Measurements from ENCODE around the gene NEFH.

Gene NEFH

GRCh38 chr22:29493636-29494035 is 13.6 kb downstream of the NEFH start:
- TF ChIP-seq CTCF (IDR thresholded peaks at IDR 0.05), result no peak
- no peak overlapping the region for H3K4me3 ChIP-seq
- no peak for DNase-seq (ENCODE audit: low spot score)
- H3K27ac ChIP-seq, result no peak overlapping the region

- H3K27ac ChIP-seq, result no peak overlapping the region
- TF ChIP-seq CTCF (IDR thresholded peaks at IDR 0.05), result no peak
- H3K4me3 ChIP-seq, result no peak overlapping the region
- no peak for DNase-seq (ENCODE audit: low spot score)
These were observed 19.8 kb downstream of the NEFH start for GRCh38 chr22:29499852-29500251.

- Histone ChIP-seq H3K4me3 (no peak overlapping the region), H3K27ac (no peak overlapping the region)
- TF ChIP-seq CTCF (IDR thresholded peaks at IDR 0.05), result no peak
- DNase-seq (ENCODE audit: low spot score), result no peak
These were observed 23.9 kb downstream of the NEFH start for GRCh38 chr22:29503811-29504372.

GRCh38 chr22:29509298-29509697 is 29.3 kb downstream of the NEFH start:
- no peak for TF ChIP-seq CTCF (IDR thresholded peaks at IDR 0.05)
- no peak for DNase-seq (ENCODE audit: low spot score)
- H3K4me3 ChIP-seq, result no peak overlapping the region
- no peak overlapping the region for H3K27ac ChIP-seq

GRCh38 chr22:29509815-29510214 is 29.8 kb downstream of the NEFH start:
- Histone ChIP-seq H3K27ac (no peak overlapping the region), H3K4me3 (no peak overlapping the region)
- no peak for TF ChIP-seq CTCF (IDR thresholded peaks at IDR 0.05)
- no peak for DNase-seq (ENCODE audit: low spot score)

- no peak overlapping the region for H3K27ac ChIP-seq
- no peak for TF ChIP-seq CTCF (IDR thresholded peaks at IDR 0.05)
- H3K4me3 ChIP-seq, result no peak overlapping the region
- DNase-seq (ENCODE audit: low spot score), result no peak
These were observed 30.5 kb downstream of the NEFH start for GRCh38 chr22:29510542-29510941.

- TF ChIP-seq CTCF (IDR thresholded peaks at IDR 0.05), result no peak
- H3K27ac ChIP-seq, result no peak overlapping the region
These were observed 31.3 kb downstream of the NEFH start for GRCh38 chr22:29511126-29511862.

More at GRCh38 chr22:29511126-29511862, 31.3 kb downstream of the NEFH start:
- H3K4me3 ChIP-seq, result no peak overlapping the region
- DNase-seq (ENCODE audit: low spot score), result no peak

All from coronary artery (tissue), 2 donors.